Psoas muscle (tissue), 8 donors: ENCODE data around the gene RPS2. TPM values are rescaled to one million over a fixed set of nuclear protein-coding genes. Genes with fewer than 3 reads are reported as not detected.

Source experiments
- ATAC-seq, 4 donors: fragments of 200-7000 bp; cut with Tn5 transposase; one replicate each; pipeline ENCODE4 v1.9.1; 2020; ENCODE audit warnings: moderate library complexity in 3 of 4, mild to moderate bottlenecking in 2 of 4
- DNase-seq, 2 donors: peaks; one replicate each; pipeline ENCODE4 v3.0.0-alpha.2; 2020
- H3K27ac ChIP-seq: fragments of 200-600 bp; one replicate; pipeline ENCODE4 v1.8.0; 2022
- H3K27me3 ChIP-seq, 3 donors: fragments of 200-600 bp in 1 of 3; one replicate each; pipeline versions ENCODE4 v1.6.1 to v1.8.0; 2013 to 2022; ENCODE audit warnings: low read length in 2 of 3, mild to moderate bottlenecking in 2 of 3, moderate library complexity in 1 of 3; ENCODE audit not compliant: insufficient read depth in 3 of 3
- H3K36me3 ChIP-seq, 2 donors: fragments of 200-600 bp in 1 of 2; one replicate each; pipeline versions ENCODE4 v1.6.1 to v1.8.0; 2013 to 2022; ENCODE audit warnings: low read depth in 1 of 2, mild to moderate bottlenecking in 1 of 2, moderate library complexity in 1 of 2; ENCODE audit not compliant: insufficient read depth in 1 of 2
- H3K4me1 ChIP-seq: fragments of 200-600 bp; one replicate; pipeline ENCODE4 v1.8.0; 2022
- H3K4me3 ChIP-seq: fragments of 200-600 bp; one replicate; pipeline ENCODE4 v1.8.0; 2022; ENCODE audit warnings: mild to moderate bottlenecking
- H3K9me3 ChIP-seq: fragments of 200-600 bp; one replicate; pipeline ENCODE4 v1.8.0; 2022
- WGBS, 3 donors: extraction: QIAGEN DNeasy Blood & Tissue Kit; methylation state at CpG; one replicate each; pipeline versions ENCODE4 v1.1.6 to v1.1.7; 2013; 5-methylcytosine and 5-hydroxymethylcytosine counted together
- intact Hi-C, 2 donors: fragments of 100-400 bp; cut with DNase I; formaldehyde crosslinking; loops; one replicate each; pipeline versions ENCODE4 v1.11.0 to v1.14.2; 2022
- polyA plus RNA-seq, 3 donors: library from polyadenylated mRNA; stranded (reverse); fragments of 200-250 nt; gene quantifications; one replicate each; pipeline ENCODE4 v1.2.3, GENCODE V29; 2013
- total RNA-seq, 4 donors: library from RNA; stranded (reverse); fragmentation: NEBNext Ultra II Directional in 2 of 4; extraction: Animal tissue kit (Norgen Biotek cat#: 25700) in 2 of 4; gene quantifications; one replicate each; pipeline versions ENCODE4 v1.2.1 to v1.2.4, GENCODE V29; 2021 to 2023
- TF ChIP-seq, protein P1 (sequence below): fragments of 200-600 bp; IDR thresholded peaks from one replicate; pipeline ENCODE4 v1.8.0; 2022; ENCODE audit warnings: antibody characterized with exemption
- donor health status: healthy with polysubstance abuse.
- donor health status: DM: no; HTN: no; CAD: no; lungs with moderate emphysema.
- donor health status: Bipolar disorder and iron deficiency.
- donor health status: healthy.
- donor health status: DM: yes; HTN: yes; CAD: no.
- donor health status: DM: no; HTN: no; CAD: no.
- donor health status: DM: no; HTN: no; CAD: no.
- donor health status: DM: yes; HTN: yes; CAD: no.

Gene RPS2
- total and polyA plus RNA-seq, 7 donors: 1,044 to 3,940 (median 1,902) TPM

DNA sequence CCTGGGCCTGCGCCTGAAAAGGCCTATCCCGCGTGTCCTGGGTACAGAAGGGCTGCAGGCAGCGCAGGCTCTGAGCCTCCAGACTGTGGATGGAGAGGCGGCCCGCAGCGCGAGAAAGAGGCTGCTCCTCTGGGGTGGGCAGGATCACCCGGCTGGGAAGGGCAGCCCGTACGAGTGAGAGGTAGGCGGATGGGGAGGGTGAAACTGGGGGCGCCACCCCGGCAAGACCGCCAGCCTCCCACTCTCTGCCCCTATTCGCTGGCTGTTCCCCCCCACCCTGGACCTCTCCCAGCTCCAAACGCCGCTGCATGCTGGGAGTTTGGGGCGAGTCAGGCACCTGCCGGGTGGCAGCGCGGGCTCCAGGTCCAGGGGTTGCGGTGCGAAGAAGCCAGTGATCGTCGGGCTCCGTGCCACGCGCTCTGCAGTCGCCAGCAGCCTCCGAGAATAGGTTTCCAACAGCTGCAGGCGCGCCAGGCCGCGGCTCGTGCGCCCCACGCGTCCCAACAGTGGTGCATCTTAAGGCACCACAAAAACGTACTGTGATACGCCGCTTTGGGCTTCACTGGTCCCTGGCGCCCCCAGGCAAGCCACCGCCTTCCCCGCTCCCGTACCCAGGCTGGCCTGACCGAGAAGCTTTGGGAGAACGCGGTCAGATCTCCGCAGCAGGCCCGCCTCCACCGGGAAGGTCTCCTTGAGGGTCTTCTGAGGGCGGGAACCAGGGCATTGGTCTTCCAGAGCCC lies 15.6 kb upstream of the RPS2 start:
- H3K4me1 ChIP-seq: peaks cover 29% of the 10 kb centered on the region
- intact Hi-C loops: no loop called here
- no peak overlapping the region for H3K4me3 ChIP-seq
- ATAC-seq (peak; percentile 14 to 48 (median 43)), DNase-seq (peak in 1 of 2 donors; percentile 80)
- TF ChIP-seq, protein P1, sequence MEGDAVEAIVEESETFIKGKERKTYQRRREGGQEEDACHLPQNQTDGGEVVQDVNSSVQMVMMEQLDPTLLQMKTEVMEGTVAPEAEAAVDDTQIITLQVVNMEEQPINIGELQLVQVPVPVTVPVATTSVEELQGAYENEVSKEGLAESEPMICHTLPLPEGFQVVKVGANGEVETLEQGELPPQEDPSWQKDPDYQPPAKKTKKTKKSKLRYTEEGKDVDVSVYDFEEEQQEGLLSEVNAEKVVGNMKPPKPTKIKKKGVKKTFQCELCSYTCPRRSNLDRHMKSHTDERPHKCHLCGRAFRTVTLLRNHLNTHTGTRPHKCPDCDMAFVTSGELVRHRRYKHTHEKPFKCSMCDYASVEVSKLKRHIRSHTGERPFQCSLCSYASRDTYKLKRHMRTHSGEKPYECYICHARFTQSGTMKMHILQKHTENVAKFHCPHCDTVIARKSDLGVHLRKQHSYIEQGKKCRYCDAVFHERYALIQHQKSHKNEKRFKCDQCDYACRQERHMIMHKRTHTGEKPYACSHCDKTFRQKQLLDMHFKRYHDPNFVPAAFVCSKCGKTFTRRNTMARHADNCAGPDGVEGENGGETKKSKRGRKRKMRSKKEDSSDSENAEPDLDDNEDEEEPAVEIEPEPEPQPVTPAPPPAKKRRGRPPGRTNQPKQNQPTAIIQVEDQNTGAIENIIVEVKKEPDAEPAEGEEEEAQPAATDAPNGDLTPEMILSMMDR: no peak
- no peak overlapping the region for H3K27ac ChIP-seq
- WGBS, 3 donors: 7 to 9% (median 8%) methylated on average over 49 to 53 of the region's 53 CpGs
- peaks cover 8 to 43% of the 10 kb centered on the region in 2 donors for H3K36me3 ChIP-seq
- H3K9me3 ChIP-seq: no peaks in the 10 kb centered on the region
- H3K27me3 ChIP-seq: no peaks in the 10 kb centered on the region

DNA sequence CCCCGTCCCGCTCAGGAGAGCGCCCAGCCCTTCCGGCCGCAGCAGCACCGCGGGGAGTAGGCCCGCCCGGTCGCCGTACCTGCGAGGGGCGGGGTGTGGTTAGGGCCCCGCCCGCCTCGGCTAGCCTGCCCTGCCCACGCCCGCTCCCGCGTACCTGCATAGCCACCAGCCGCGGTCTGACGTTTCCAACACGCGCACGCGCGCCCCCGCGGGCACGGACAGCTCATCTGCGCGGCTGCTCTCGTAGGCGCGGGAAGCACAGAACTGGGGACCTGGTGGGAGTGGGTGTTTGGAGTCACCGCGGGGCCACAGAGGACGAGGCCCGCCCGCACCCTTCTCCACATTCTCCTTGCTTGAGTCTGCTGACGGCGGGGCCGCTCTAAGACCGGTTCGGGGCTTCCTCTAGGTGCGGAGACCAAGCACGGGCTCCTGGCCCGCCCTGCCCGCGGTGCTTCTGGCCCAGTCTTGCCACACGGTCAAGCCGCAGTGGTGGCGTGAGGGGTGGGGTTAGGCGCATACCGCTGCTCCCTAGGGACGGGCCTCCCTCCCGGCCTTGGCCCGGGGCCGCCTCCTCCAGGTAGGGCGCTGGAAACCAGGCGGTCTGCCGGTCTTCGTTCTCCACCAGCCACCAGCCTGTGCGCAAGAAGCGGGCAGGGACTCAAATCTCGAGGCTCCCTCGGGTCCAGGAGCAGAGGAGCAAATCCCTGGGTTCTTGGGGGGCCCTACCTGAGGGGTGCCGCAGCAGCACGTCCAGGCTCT lies 14.8 kb upstream of the RPS2 start:
- no peak overlapping the region for H3K27ac ChIP-seq
- H3K9me3 ChIP-seq: no peaks in the 10 kb centered on the region
- WGBS, 3 donors: 50 to 60% (median 58%) methylated on average over 58 to 70 of the region's 70 CpGs
- no peak for DNase-seq
- H3K4me3 ChIP-seq: no peak overlapping the region
- intact Hi-C loops: no loop called here
- peaks cover 21% of the 10 kb centered on the region for H3K4me1 ChIP-seq
- ATAC-seq: no peak
- TF ChIP-seq, protein P1: no peak
- H3K27me3 ChIP-seq: no peaks in the 10 kb centered on the region
- H3K36me3 ChIP-seq: peaks cover 8 to 48% of the 10 kb centered on the region in 2 donors

GRCh38 chr16:1978476-1979120 lies 14.0 kb upstream of the RPS2 start:
- 82 to 84% (median 82%) methylated on average over 32 to 37 of the region's 37 CpGs for WGBS, 3 donors
- peaks cover 21% of the 10 kb centered on the region for H3K4me1 ChIP-seq
- no peaks in the 10 kb centered on the region for H3K9me3 ChIP-seq
- no peaks in the 10 kb centered on the region for H3K27me3 ChIP-seq
- TF ChIP-seq, protein P1: no peak
- no peak overlapping the region for H3K27ac ChIP-seq
- peaks cover 8 to 50% of the 10 kb centered on the region in 2 donors for H3K36me3 ChIP-seq
- intact Hi-C loops: no loop called here
- DNase-seq (no peak), ATAC-seq (no peak)
- H3K4me3 ChIP-seq: no peak overlapping the region

DNA sequence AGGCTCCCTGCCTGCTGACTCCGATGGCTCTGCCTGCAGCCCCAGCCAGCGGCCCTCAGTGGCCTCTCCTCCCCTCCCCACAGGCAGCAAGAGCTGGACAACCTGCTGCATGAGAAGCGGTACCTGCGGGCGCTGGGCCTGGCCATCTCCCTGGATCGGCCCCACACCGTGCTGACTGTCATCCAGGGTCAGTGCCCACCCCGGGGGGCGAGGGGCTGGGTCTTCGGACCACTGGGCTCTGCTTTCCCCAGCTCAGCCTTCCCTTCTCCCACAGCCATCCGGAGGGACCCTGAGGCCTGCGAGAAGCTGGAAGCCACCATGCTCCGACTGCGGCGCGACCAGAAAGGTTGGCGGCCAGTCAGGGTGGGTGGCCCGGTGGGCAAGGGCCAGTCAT lies 13.2 kb upstream of the RPS2 start:
- TF ChIP-seq, protein P1: no peak
- no peak overlapping the region for H3K27ac ChIP-seq
- intact Hi-C loops: no loop called here
- ATAC-seq (no peak), DNase-seq (no peak)
- H3K9me3 ChIP-seq: no peaks in the 10 kb centered on the region
- peaks cover 8 to 53% of the 10 kb centered on the region in 2 donors for H3K36me3 ChIP-seq
- WGBS, 3 donors: 92 to 95% (median 95%) methylated on average over 17 to 18 of the region's 18 CpGs
- H3K4me1 ChIP-seq: peaks cover 21% of the 10 kb centered on the region
- no peak overlapping the region for H3K4me3 ChIP-seq
- no peaks in the 10 kb centered on the region for H3K27me3 ChIP-seq
